Glomerular visceral epithelial cell (primary cell): ENCODE data around the gene CNTNAP1.

ENCODE experiments used
- DNase-seq: peaks from one replicate; pipeline ENCODE4 v3.0.0-alpha.2; 2016; ENCODE audit errors: extremely low spot score

Gene CNTNAP1

DNA sequence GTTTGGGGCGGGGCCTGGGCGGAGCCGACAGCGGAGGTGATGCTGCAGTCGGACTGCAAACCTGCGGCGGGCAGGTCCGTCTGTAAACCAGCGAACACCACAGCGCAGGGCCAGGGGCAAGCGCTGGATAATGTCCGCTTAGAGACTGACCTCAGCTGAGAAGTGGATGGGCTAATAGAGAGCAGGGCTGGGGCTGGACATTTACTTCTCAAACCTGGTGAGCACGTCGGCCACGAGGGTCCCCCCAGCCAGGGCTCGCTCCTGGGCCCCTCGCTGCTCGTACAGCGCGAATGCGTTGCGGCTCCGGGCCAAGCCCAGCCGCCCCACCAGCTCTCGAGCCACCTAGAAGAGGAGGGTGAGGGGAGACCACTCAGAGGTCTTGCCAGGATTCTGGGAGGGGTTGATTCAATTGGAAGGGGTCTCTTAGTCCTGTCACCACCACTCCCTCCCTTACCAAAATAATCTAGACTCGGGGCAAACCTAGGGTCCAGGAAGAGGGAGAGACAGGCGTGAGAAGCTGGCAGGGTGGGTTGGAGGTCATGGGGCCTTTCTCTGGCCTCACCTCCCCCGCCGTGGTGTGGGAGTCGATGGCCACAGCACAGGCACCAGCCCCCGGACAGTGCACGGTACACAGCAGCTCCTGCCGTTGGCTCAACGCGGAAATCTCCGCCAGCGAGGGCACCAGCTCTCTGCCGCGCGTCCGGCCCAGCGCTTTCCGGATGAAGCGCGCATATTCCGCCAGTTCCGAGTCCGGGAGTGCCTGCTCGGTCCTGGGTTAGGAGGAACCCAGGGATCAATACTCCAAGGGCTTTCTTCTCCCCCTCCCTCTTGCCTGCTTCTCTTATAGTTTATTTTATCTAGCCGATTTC, 11.3 kb upstream of the CNTNAP1 start:
- no peak for DNase-seq

DNA sequence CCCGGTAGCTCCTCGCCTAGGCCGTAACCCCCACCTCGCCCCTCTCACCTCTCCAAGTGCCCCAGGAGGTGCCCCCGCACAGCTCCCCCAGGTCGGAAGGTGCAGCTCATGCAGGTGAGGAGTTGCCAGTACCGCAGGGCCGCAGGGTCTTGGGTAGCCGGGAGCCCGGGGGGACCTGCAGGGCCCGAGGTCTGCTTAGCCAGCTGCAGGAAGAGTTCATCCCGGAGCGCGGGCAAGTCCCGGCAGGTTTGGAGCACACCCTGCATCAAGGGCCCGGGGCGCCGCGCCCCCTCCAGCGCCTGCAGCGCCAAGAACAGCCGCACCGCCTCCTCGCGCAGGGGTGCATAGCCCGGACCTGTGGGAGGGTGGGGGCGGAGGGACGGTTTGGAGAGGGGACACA, 10.3 kb upstream of the CNTNAP1 start:
- no peak for DNase-seq

DNA sequence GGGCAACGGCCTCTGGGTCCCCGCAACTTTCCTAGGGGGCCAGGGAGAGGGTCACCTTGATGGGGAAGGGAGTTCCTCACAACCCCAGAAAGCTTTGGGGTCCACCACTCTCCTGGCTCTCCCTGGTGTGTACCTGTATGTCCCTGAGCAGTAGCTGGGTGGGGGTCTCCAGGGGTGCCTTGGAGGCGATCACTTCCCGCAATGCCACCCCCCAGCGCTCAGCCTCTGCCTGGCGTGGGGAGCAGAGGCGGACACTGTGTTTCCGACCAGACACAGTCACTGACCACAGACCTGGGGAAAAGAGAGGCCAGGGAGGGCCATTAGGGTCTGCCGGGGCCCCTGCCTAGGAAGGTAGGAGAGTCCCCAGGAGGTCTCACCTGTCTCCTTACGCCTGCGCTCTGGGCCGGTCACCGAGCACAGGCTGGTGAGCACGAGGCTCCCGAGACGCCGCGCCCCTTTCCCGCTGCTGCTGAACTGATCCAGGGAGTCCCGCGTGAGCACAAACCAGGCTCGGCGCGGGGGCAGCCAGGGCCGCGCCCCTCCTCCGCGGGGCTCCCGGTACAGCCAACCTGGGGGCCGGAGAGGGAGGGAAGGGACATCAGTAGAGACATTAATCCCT, 9.0 kb upstream of the CNTNAP1 start:
- no peak for DNase-seq

DNA sequence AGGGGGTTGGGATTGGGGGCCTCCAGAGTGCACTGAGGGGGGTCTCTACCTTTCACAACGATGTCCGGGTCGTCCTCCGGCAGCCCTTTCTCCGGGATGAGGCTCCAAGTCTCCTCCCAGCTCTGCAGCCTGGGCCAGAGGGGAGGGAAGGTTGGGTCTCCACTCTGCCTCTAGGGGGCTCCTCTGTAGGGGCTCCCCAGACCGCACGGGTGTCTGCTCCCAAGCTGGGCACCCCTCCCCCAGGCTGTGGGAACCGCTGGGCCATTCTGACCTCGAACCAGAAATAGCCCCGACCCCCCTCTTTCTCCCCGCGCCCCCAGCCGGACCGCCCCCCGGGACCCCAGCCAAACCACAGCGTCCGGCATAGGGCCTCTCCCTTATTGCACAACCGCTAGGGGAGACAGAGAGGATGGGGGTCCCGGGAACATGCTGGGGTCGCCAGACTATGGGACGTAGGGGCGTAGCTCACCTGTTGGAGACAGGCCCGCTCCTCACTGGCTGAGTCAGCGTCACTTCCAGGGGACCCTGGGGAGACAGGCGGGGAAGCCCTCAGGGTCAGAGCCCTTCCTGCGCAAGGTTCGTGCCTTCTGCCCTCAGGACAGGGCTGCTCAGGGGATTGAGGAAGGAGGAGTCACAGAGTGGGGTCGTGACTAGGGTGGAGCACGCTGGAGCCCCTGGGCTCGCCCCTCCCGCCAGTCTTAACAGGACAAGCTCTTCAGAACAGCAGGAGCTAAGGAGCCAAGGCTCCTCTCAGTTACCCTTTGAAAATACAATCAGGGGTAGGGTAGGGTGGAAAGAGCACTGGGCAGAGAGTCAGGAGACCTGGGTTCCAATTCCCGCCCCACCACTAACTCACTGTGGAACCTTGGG, 8.2 kb upstream of the CNTNAP1 start:
- DNase-seq = peak; percentile 54

DNA sequence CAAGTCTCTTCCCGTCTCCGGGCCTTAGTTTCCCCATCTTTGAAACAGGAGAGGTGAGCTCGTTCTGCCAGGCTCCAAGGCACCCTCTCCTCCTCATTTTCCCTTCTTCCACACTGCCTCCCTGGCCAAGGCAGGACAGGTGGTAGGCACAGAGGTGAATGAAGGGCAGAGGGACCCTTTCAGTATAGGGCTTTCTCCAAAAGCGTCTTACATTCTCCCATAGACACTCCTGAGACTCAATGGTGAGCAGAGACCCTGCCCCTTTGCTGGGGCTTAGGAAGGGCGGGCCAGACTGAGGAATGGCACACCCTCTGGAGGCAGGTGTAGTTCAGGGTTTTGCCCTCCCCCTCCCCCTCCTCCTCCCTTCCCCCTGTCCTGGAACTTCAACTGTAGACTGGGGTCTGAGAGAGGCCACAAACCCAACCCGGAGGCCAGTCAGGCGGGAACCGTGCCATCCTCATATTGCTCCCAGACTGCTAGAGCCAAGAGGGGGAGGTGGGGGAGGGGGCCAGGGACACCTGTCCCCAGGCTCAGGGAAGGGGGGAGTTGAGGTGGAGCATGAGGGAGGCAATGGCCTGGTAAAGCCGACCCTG, 7.5 kb upstream of the CNTNAP1 start:
- no peak for DNase-seq

DNA sequence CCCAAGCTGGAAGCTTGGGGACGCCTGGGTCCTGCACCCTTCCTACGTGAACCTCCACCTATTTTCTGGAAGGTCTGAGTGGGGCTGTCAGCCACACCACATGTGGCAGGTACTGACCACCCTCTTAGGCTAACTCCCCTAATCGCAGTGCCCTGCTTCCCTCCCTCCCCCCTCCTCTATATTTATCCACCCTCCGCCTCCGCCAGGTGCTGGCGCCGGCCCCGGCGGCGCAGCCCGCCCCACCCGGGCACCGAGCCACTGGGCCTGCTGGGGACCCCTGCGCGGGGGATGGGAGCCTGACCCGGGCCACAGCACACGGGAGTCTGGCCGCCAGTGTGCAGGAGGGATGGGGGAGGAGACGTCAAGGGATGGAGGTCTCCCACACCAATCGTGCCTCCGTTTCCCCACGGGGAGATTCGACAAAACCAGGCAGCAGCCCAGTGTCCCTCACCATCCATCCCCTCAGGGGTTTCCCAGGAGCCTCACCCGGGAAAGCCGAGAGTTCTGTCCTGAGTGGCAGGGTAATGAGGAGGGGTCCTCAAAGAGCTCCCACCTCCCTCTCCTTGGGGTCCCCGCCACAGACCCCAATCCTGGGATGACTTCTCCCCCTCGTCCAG, 6.9 kb upstream of the CNTNAP1 start:
- no peak for DNase-seq

DNA sequence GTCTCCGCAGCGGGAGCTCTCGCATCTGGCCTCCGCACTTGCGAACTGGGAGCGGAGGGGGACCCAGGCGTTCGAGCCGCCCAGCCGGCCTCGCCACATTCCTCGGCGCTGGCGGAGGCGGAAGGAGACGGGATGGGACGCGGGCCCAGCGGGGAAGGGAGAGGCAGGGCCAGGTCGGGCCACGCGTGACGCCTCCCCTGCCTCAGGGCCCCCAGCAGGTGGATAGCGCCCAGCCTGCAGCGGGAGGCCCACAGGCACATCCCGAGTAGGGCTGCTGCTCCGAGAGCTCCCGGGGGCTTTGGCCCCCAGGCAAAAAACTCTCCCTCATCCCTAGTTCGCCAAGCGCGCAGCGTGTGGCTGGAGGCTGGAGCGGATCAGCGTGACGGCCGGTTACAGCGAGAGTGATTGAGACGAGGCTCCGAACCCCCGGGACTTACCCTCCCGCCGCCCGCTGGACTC, 6.3 kb upstream of the CNTNAP1 start:
- peak; percentile 52 for DNase-seq

DNA sequence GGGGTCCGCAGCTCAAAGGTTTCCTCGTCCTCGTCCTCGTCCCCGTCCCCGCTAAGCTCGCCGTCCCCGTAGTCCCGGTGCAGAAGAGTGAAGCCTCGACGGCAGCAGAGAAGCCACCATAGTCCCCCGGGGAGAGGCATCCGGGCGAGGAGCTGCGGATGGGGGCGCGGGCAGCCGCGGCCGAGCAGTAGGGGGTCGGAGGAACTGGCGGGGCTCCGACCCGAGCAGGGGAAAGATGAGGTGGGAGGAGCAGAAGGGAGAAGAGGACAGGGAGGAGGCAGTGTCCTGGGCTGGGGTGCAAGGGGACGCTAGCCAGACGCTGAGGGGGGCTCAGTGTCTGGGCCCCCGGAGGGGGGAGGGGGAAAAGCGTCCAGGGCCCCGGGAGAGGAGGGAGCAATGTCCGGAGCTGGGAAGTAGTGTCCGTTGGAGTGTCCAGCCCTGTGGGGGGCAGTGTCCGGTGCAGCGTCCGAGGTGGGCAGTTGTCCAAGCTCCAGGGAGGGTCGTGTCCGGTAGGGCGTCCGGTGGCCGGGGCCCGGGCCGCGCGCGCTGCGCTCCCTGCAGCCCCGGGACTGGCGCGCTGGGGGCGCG, 5.8 kb upstream of the CNTNAP1 start, which contains the start of gene PLEKHH3:
Gene PLEKHH3, minus strand, starts transcription at position 571 of the 588 bp plus-strand sequence. Its CDS starts 431 bp downstream, at position 140.
- no peak for DNase-seq

DNA sequence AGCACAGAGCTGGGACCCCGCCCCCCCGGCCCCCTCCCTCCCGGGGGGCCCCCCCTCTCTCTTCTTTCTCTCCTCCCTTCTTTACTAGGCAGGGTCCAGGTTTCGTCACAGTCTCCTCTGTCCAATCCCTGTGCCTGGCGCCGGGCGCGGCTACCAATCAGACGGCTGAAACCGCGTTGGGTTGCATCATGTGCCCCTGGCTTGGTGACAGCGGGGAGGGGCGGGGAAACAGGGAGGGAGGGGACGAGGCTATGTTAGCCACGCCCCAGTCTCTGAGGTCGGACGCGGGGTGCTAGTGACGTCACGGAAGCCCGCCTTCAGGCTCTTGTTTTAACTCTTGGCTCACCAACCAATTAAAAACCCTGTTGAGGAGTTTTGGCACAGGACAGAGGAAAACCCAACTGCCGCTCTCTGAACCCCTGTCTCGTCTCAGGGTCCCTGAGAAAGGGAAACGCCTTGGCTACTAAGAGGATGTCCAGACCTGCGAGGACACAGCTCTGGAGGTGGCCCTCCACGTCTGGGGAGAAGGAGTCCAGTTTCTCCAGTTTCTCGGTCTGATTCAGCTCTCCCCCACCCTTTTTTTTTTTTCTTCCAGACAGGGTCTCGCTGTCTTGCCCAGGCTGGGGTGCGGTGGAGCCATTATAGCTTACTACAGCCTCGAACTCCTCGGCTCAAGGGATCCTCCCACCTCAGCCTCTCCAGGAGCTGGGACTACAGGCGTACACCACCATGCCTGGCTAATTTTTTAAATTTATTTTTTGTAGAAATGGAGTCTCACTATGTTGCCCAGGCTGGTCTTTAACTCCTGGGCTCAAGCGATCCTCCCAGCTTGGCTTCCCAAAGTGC, 5.1 kb upstream of the CNTNAP1 start:
- DNase-seq = peak; percentile 100

DNA sequence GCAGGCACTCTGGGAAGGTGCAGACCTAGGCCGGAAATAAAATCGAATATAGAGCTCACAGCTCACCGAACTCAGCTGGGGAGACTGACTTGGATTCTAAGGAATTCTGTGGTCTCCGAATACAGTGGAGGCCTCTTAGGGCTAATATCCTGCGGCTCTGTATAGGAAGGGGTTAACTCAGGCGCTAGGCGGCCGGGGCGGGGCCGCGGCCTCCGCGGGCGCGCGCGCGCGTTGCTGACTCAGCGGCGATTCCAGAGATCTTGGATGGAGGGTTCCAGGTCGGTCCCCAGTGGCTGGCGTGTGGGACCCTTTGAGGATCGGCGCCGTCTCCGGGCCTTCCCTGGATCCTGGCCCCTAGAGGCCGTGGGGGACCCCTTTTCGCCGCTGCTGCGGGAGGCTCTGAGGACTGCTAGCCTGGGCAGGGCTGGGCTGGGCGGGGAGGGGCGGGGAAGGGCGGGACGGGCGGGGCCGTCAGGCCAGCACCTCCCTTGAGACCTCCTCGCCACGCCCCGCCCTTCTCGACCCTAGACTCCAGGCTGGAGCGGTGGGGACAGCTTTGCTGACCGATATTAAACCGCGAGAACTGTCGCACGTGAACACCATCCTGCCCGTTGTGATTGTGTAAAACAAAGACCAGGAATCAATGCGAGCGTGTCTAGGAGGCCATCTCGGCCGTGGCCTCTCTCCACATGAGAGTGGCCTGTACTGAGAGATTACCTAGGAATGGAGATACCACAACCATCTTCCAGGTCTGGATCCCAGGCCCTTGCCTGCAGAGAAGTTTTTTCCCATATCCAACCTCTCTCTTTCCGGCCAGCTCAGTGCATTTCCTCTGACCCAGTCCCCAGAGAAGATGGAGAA, 4.2 kb upstream of the CNTNAP1 start:
- peak; percentile 90 for DNase-seq

DNA sequence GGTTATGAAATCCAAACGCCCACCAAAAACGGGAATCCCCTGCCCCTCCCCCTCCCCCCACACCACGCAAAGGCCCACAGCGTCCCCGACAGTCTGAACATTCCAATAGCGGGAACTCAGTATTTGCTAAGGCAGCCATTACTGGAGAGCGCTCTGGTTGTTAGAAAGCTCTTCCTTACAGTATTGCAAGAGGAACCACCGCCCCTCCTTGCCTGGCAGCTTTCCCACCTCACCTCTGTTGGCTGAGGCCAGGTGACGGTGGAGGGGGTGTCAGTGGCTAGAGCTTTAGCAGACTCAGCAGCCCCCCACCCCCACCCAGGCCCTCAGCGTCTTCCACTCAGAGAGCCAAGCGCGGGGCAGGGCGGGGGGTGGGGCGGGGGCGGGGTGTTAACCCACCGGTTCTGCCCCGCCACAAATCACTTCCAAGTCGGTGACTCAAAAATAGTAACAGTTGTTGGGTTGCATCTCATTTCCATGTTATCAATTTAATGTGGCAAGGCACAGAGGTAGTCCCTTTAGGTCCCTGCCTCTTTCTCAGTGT, 3.3 kb upstream of the CNTNAP1 start:
- DNase-seq = peak; percentile 74

DNA sequence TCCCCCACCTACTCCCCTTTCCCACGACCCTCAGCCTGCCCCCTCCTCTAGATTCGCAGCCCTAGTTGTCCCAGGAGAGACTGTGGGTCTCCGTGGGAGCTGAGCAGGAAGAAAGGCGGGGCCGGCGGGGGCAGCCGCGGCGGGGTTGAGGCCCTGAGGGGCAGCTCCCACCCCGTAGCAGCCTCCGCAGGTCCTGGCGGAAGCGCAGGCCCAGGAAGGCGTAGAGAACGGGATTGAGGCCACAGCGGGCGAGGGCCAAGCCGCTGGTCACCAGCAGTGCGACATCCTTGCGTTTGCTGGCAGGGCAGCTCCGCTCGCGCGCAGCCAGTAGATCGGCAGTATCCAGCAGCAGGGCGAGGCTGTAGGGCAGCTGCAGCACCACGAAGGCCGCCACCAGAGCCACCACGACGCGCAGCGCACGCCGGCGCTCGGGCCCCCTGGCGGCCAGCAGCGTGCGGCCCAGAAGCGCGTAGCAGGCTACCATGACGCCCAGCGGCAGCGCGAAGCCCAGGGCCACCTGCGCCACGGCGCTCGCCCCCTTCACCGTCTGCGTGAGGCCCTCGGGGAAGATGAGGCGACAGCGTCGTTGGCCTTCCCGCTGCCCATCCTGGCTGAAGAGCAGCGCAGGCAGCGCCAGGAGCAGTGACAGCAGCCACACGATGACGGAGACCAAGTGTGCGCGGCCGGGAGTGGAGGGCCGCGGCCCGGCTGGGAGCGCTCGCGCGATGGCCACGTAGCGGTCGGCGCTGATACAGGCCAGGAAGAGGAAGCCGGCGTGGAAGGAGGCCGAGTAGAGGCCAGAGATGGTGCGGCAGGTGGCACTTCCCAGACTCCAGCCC, 2.6 kb upstream of the CNTNAP1 start:
- peak; percentile 82 for DNase-seq

DNA sequence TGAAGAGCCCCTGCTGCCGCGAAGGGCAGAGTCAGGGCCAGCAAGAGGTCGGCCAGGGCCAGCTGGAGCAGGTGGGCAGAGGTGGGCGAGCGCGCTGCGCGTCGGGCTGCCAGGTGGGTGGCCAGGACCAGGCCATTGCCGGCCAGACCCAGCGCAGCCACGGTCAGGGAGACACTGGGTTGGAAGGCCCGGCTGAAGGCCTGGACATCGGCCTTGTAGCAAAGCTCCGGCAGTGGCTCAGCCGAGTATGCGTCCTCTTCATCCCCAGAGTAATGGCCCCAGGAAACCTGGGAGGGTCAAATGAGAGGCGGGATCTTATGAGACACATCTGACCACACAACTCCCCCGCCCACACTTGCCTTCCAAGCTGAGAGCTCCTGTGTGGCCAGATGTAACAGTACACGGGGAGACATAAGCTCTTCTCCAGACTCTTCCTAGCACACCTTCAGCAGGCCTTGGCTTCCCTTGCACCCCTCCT, 2.0 kb upstream of the CNTNAP1 start:
- DNase-seq = peak; percentile 53

DNA sequence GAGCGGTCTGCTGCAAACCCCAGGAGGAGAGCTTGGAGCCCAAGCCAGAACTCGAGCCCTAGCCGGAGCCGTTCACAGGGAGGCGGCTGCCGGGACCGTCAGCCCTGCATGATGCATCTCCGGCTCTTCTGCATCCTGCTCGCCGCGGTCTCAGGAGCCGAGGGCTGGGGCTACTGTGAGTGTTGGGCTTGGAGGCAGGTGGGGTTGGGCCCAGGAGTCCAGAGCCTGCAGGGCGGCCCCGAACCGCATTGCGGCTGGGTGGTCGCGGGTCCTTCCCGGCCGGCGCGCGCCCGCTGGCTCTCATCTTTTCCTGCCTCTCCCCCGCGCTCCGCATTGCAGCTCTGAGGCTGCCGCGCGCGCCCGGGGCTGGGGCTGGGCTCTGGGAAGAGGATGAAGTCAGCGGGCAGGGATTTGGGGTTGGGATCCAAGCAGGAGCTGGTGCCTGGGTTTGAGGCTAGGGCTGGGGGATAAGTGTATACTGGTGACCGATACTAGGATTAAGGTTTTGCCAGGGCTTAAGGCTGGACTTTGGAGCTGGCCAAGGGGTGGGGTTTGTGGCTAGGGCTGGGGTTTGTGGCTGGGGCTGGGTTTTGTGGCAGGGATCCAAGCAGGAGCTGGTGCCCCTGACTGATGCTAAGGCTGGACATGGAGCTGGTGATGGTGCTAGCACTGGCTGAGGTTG, 532 bp downstream of the CNTNAP1 start:
- DNase-seq = peak; percentile 75

DNA sequence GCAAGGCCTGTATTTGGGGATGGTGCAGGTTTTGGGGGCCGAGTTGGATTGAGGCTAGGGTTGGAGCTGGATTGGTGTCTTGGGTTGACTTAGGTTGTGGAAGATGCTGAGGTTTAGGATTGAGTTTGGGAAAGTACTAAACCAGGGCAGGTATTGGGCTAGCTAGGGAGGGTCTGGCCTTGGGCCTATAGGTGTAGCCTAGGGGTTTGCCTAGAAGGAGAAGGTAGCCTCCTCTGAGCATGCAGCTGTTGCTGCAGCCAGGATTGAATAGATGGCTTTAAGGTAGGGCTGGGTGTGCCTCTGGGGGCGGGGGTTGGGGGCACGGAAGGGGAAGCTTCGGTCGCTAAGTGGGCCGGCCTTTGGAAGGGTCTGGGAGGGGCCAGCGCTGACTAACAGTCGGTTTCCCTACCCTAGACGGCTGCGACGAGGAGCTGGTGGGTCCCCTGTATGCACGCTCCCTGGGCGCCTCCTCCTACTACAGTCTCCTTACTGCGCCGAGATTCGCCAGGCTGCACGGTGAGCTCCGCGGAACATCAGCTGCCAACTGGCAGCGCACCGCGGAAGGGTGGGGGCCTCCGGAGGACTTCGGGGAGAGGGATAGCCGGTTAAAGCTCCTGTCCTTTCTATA, 1.2 kb downstream of the CNTNAP1 start:
- DNase-seq = no peak

DNA sequence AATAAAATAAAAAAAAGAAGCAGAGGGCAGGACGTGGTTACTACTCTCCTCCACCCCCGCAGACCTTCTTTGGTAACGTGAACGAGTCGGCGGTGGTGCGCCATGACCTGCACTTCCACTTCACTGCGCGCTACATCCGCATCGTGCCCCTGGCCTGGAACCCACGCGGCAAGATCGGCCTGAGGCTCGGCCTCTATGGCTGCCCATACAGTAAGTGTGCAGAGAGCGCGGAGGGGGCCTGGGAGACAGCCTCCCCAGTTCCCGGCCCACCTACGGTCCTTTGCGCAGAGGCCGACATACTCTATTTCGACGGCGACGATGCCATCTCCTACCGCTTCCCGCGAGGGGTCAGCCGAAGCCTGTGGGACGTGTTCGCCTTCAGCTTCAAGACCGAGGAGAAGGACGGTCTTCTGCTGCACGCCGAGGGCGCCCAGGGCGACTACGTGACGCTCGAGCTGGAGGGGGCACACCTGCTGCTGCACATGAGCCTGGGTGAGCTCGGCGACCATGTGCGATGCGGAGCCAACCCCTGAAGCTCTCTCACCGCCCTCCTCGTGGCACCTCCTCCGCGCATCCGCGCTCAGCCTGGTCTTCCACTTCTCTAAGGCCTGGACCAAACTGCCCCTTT, 2.7 kb downstream of the CNTNAP1 start:
- no peak for DNase-seq
